Measurements from ENCODE around the gene MLLT6.

The MLLT6 gene

GRCh38 chr17:38676706-38677504 lies 28.2 kb upstream of the MLLT6 start:
- DNase-seq: peak; percentile 60

- no peak for DNase-seq
These were observed 27.3 kb upstream of the MLLT6 start for GRCh38 chr17:38677819-38678218.

GRCh38 chr17:38681096-38681495 lies 24.0 kb upstream of the MLLT6 start:
- DNase-seq: no peak

GRCh38 chr17:38685491-38685890 lies 19.6 kb upstream of the MLLT6 start:
- no peak for DNase-seq

- no peak for DNase-seq
These were observed 17.8 kb upstream of the MLLT6 start for GRCh38 chr17:38687286-38687685.

GRCh38 chr17:38690386-38690785 lies 14.7 kb upstream of the MLLT6 start:
- no peak for DNase-seq

GRCh38 chr17:38691154-38691553 lies 13.9 kb upstream of the MLLT6 start:
- DNase-seq: no peak

- DNase-seq: peak; percentile 29
These were observed 11.3 kb upstream of the MLLT6 start for GRCh38 chr17:38693700-38694329.

GRCh38 chr17:38697061-38697820 lies 7.8 kb upstream of the MLLT6 start:
- DNase-seq: no peak

- DNase-seq: no peak
These were observed 6.3 kb upstream of the MLLT6 start for GRCh38 chr17:38698760-38699159.

GRCh38 chr17:38701504-38702165 lies 3.4 kb upstream of the MLLT6 start:
- no peak for DNase-seq

- peak; percentile 36 for DNase-seq
These were observed 2.7 kb upstream of the MLLT6 start for GRCh38 chr17:38702166-38702915.

- no peak for DNase-seq
These were observed 1.9 kb upstream of the MLLT6 start for GRCh38 chr17:38702916-38703741.

GRCh38 chr17:38703742-38704605 lies 1.1 kb upstream of the MLLT6 start:
- DNase-seq: peak; percentile 83

- no peak for DNase-seq
These were observed 390 bp downstream of the MLLT6 start for GRCh38 chr17:38705523-38705802.

GRCh38 chr17:38705803-38706504 lies 881 bp downstream of the MLLT6 start:
- no peak for DNase-seq

- peak; percentile 18 for DNase-seq
These were observed 1.6 kb downstream of the MLLT6 start for GRCh38 chr17:38706505-38707216.

- peak; percentile 50 for DNase-seq
These were observed 2.7 kb downstream of the MLLT6 start for GRCh38 chr17:38707678-38708351.

All from NCI-H2029 treated with DMSO at 0.1 percent for 48 hours (cell line).